Islet precursor cell (in vitro differentiated cells): Measurements from ENCODE around the gene PNLIPRP3.
"Not testable (repeated sequence)": the region's sequence is repeated elsewhere in the genome, so short reads cannot be mapped to it uniquely, and the experiment has no call there.

Experiments used
- DNase-seq: peaks from one replicate; pipeline ENCODE4 v3.0.0-alpha.2; 2018

PNLIPRP3 gene

GRCh38 chr10:116427671-116428070 is at the start of gene PNLIPRP3:
Gene PNLIPRP3 (plus strand): TSS chr10:116427847. CDS start chr10:116428013, 166 bp downstream.
- no peak for DNase-seq

DNA sequence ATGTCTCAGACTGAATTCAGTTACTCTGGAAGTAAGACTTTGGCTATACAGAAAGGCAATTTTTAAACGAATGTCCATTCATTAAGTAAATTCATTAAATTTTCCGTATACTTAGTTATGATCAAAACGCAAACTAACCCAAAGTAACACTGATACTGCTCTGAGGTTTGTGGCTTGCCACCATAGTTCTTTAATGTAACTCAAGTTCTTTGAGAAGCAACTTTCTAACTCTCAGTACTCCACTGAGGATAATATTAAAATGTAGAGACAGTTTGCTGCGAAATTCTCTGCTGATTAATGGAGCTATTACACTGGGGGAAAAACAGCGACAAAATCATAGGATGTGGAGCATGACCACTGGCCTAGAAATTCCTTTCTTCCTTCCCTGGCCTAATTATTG is 45.4 kb upstream of the PNLIPRP3 start:
- no peak for DNase-seq

- no peak for DNase-seq
Observed at GRCh38 chr10:116385311-116385710, 42.3 kb upstream of the PNLIPRP3 start.

DNA sequence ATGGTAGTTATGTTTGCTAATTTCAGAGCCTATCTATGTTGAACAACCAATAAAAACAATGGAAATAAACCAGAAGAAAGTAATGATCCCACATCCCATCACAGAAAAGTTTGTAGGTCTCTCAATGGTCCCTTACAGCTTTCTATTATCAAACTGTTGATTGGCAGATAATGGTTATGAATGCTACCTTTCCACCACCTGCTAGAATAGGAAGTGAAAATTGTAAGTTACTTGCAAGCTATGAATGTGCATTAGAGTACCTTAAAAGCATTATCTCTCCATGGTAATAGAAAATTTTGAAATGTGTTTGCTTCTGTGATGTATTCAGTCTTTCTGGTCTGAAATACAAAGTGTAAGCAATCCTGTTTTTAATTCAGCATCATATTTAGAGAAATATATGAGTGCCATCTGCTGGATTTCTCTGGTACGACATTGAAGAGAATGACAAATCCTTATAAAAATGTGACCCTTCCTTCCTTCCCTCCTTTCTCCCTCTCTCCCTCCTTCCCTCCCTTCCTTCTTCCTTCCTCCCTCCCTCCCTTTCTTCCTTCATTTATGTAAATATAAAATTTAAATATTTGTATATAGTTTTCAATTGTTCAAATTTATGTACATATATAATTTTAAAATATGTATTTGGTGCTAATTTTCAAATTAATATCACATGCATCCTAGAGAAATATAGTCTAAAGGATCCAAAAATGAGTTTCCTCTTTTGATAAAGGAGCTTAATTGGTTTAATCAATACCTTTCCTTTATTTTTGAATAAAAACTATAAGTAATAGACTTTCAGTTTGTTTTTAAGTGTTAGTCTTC is 41.4 kb upstream of the PNLIPRP3 start:
- DNase-seq: no peak

DNA sequence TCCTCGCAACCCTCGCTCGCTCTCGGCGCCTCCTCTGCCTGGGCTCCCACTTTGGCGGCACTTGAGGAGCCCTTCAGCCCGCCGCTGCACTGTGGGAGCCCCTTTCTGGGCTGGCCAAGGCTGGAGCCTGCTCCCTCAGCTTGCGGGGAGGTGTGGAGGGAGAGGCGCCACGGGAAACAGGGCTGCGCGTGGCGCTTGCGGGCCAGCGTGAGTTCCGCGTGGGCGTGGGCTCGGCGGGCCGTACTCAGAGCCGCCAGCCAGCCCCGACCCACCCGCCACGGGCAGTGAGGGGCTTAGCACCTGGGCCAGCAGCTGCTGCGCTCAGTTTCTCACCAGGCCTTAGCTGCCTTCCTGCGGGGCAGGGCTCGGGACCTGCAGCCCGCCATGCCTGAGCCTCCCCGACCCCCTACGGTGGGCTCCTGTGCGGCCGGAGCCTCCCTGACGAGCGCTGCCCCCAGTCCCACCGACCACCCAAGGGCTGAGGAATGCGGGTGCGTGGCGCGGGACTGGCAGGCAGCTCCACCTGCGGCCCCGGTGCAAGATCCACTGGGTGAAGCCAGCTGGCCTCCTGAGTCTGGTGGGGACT is 34.3 kb upstream of the PNLIPRP3 start:
- DNase-seq: not testable (repeated sequence)

DNA sequence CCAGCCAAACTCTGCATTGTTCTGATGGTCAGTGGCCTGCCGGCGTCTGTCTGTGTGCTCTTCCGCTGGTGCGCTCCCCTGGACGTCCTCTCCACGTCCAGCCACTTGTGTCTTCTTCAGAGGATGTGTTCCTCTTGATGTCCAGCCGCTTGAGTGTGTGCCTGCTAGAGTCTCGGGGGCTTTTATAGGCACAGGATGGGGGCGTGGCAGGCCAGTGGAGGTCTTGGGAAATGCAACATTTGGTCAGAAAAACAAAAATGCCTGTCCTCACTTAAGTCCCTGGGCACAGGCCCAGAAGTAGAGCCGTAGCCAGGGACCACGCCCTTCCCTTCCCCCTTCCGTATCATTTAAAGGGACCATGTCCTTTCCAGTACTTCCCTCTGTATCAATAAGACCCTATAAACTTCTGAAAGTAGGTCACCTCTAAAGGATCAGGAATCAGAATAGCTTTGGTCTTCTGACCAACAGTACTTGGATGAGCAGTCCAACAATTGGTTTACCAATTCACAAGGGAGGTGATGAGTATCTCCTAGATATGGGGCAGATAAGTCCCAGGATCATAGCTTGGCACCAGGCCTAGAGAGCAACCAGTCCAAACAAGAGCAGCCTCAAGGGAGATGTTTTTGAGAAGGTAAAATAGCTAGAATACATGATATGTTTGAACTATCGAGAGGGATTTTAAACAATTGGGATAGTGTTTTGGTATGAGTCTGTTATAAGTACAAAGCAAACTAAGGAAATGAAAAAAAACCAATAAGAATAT is 32.2 kb upstream of the PNLIPRP3 start:
- DNase-seq: no peak

- DNase-seq: no peak
Observed at GRCh38 chr10:116398224-116398623, 29.4 kb upstream of the PNLIPRP3 start.

- no peak for DNase-seq
Observed at GRCh38 chr10:116402858-116403257, 24.8 kb upstream of the PNLIPRP3 start.

DNA sequence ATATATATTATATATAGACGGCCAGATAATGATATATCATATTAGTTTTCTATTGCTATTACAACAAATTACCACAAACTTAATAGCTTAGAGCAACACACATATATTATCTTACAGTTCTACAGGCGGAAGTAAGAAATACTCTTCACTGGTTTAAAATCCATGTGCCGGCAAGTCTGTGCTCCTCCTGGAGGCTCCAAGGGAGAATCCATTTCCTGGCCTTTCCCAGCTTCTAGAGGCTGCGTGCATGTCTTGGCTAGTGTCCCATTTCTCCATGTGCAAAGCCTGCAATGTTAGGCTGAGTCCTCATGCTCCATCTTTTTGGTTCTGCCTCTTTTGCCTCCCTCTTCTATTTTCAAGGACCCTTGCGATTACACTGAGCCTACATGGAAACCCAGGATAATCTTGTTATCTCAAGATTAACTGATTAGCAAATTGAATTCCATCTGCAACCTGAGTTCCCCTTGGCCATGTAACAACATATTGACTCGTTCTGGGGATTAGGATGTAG is 23.9 kb upstream of the PNLIPRP3 start:
- DNase-seq: no peak

DNA sequence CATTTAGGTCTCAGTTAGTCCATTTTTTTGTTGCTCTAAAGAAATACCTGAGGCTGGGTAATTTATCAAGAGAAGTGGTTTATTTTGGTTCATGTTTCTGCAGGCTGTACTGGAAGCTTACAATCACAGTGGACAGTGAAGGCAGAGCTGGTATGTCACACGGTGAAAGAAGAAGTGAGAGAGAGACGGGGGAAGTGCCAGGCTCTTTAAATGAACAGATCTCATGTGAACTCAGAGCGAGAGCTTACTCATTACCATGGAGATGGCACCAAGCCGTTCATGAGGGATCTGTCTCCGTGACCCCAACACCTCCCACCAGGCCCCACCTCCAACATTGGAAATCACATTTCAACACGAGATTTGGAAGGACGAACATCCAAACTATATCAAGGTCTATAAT is 18.9 kb upstream of the PNLIPRP3 start:
- no peak for DNase-seq

GRCh38 chr10:116410351-116410750 is 17.3 kb upstream of the PNLIPRP3 start:
- no peak for DNase-seq

GRCh38 chr10:116417821-116418220 is 9.8 kb upstream of the PNLIPRP3 start:
- DNase-seq: no peak

DNA sequence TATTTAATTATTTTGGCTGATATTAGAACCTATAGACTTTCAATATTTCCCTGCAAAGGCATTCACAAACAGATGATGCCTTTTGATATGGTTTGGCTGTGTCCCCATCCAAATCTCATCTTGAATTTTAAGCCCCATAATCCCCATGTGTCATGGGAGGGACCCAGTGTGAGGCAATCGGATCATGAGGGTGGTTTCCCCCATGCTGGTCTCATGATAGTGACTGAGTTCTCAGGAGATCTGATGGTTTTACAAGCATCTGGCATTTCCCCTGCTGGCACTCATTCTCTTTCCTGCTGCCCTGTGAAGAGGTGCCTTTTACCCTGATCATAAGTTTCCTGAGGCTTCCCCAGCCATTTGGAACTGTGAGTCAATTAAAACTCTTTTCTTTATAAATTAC is 9.3 kb upstream of the PNLIPRP3 start:
- no peak for DNase-seq

GRCh38 chr10:116421815-116422214 is 5.8 kb upstream of the PNLIPRP3 start:
- no peak for DNase-seq

DNA sequence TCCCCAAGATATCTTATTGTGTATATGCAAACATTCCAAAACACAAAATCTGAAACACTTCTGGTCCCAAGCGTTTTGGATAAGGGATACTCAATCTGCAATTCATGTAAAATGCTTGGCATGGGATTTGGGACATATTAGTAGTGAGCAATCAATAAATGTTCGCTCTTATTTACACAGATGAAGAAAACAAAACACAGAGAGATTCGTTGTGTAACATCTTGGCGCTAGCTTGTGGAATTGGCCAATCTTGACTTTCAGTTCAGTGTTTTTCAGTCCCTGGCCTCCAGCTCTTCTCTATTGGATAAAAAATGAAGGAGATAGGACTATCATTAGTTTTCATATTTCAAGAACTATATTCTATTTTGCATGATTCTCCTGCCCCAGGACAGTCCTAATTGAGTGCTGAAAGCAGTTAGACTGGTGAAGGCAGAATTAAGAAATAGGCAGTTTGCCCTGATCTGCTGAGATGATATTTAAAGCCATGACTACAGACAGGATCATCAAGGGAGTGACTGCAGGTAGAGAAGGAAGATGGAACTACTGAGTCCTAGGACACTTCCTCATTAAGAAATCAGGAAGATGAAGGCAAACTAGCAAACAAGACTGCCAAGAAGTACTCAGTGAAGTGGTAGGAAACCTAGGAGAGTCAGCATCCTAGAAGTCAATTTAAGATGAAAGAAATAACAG is 1.8 kb downstream of the PNLIPRP3 start:
- no peak for DNase-seq

DNA sequence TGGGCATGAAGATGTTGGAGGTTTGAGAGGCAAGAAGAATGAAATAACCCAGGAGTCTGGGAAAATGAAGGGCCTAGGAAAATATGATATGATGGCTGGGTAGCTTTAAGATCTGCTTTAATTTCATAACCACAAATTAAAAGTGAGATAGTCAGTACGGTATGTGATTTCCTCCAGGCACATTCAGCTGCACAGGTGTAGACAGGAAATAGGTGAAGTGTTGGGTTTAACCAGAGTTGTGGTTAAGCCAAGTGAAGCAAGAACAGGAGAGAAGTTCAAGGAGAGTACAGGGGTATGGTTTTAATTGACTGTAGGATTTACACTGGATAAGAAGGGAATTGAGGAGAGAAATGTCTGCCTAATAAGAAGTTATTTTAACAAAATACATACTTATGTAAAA is 2.6 kb downstream of the PNLIPRP3 start:
- no peak for DNase-seq

GRCh38 chr10:116431598-116431997 is 4.0 kb downstream of the PNLIPRP3 start:
- no peak for DNase-seq

DNA sequence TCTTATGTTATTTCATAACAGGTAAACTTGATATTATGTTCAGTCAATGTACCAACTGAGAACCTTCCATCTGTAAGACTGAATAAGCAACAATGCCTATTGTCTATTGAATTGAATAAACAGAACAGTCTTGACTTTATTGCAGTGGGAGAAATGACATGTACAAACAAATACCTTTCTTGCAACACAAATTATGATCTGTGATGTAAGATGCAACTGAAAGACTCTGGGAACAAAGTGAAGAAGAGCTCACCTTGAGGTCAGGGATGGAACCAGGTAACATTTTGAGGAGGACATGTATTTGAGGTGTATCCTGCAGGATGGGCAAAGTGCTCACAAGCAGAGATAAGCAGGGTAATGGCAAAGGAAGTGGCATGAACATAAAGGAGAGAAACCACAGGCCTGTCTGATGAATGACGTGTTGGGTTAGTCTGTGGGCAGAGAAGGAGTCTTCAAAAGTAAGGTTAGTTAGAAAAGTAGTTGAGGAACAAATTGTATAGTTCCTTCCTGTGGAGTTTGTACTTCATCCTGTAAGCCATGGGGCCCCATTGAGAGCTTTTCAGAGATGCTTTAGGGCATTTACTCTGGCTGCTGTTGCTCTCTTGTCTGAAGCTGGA is 9.5 kb downstream of the PNLIPRP3 start:
- DNase-seq: no peak

DNA sequence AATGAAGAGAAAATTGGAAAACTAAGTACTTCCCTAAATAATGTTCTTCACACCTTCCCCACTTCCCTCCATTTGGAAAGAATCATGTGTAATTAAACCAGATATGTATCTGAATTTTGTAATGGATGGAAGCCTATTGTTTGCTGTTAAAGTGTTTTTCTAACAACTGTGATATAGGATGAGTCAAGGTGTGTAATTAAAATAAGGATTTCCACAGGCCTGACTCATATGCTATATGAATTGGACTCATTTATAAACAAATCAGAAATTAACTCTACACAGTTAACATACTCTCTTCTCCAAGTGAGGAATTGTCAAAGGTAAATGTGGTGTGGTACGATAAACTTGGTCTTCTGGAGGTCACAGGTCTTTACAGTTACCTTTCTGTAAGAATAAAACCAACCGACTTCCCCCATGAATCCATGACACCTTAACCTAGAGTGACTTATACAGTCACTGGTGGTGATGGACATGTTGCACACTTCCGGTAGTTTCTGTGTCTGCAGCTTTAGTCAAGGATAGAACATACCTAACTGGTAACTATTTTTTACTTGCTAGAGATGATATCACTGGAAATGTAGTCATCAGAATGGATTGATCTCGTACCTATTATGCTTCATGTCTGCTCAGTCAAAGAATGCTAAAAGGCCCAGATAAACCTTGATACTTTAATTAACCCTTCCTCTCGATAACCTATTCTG is 12.8 kb downstream of the PNLIPRP3 start:
- DNase-seq: no peak

- no peak for DNase-seq
Observed at GRCh38 chr10:116444527-116445142, 17.0 kb downstream of the PNLIPRP3 start.

- no peak for DNase-seq
Observed at GRCh38 chr10:116450861-116451260, 23.2 kb downstream of the PNLIPRP3 start.
